ENCODE data around the gene QSER1.

- TF ChIP-seq CTCF (IDR thresholded peaks at IDR 0.05) (no peak), POLR2A (IDR thresholded peaks at IDR 0.05) (no peak)
Measured at GRCh38 chr11:32983506-32983905, 90.9 kb downstream of the QSER1 start.

All from testis (tissue), 2 donors.